H1 (cell line): ENCODE data around the gene ZBTB7B. TPM values are rescaled to one million over a fixed set of nuclear protein-coding genes. Genes with fewer than 3 reads are reported as not detected.

Experiments
- CTCF ChIA-PET: fragments of 300-600 bp; sonication (Branson Sonifier 250); formaldehyde crosslinking; loops from one replicate; lab custom pipeline; 2021; ENCODE audit not compliant: partially characterized antibody; lab: Charles Lee
- POLR2A ChIA-PET: fragments of 300-600 bp; sonication (Branson Sonifier 250); formaldehyde crosslinking; loops from one replicate; lab custom pipeline; 2021; ENCODE audit warnings: inconsistent platforms; ENCODE audit not compliant: partially characterized antibody; lab: Charles Lee
- DNase-seq, 2 experiments: peaks; one replicate each; pipeline versions ENCODE4 v3.0.0 to v3.0.0-alpha.2; 2010 to 2022; ENCODE audit warnings: low spot score in 2 of 2, low read depth in 1 of 2, mixed read lengths in 1 of 2
- FAIRE-seq: peaks from 2 replicates; lab custom pipeline; 2011; peaks lifted over from hg19 to GRCh38; lab: Jason Lieb, UNC
- H2AFZ ChIP-seq: 2 replicates; pipeline ENCODE4 v1.8.1; 2012; ENCODE audit warnings: low read length, inconsistent platforms
- H2AK5ac ChIP-seq: 2 replicates; pipeline ENCODE4 v1.6.1; 2013; ENCODE audit warnings: low read depth, low read length
- H2BK120ac ChIP-seq: replicated peaks from 2 replicates; pipeline ENCODE3; 2013; ENCODE audit warnings: low read depth, low read length, inconsistent platforms
- H2BK12ac ChIP-seq: 2 replicates; pipeline ENCODE4 v1.6.1; 2013; ENCODE audit warnings: low read depth, low read length
- H2BK15ac ChIP-seq: 2 replicates; pipeline ENCODE4 v1.6.1; 2013; ENCODE audit warnings: low read length
- H2BK20ac ChIP-seq: 2 replicates; pipeline ENCODE4 v1.6.1; 2013; ENCODE audit warnings: low read length
- H2BK5ac ChIP-seq: 2 replicates; pipeline ENCODE4 v1.6.1; 2013; ENCODE audit warnings: low read depth, low read length
- H3K14ac ChIP-seq: 2 replicates; pipeline ENCODE4 v1.6.1; 2013; ENCODE audit warnings: inconsistent platforms; ENCODE audit not compliant: insufficient read length
- H3K18ac ChIP-seq: 2 replicates; pipeline ENCODE4 v1.6.1; 2013; ENCODE audit warnings: low read length; ENCODE audit errors: extremely low read depth
- H3K23ac ChIP-seq: 2 replicates; pipeline ENCODE4 v1.6.1; 2013; ENCODE audit warnings: inconsistent platforms; ENCODE audit not compliant: insufficient read length
- H3K23me2 ChIP-seq: 2 replicates; pipeline ENCODE4 v1.6.1; 2013; ENCODE audit warnings: low read depth, low read length
- H3K27ac ChIP-seq: 2 replicates; pipeline ENCODE4 v1.6.1; 2011; ENCODE audit warnings: low read depth, low read length, inconsistent platforms
- H3K27me3 ChIP-seq, 4 experiments: replicated peaks in 1 of 4; 1 replicate in 1 of 4; 2 replicates in 3 of 4; pipeline versions ENCODE4 v1.6.1 to v1.8.1; 2011 to 2013; ENCODE audit warnings: low read length in 3 of 4, mild to moderate bottlenecking in 3 of 4, inconsistent platforms in 2 of 4, mixed read lengths in 2 of 4, moderate library complexity in 1 of 4; ENCODE audit not compliant: control insufficient read depth in 3 of 4, insufficient read depth in 3 of 4; ENCODE audit errors: extremely low read depth in 1 of 4
- H3K36me3 ChIP-seq, 4 experiments: 2 replicates each; pipeline versions ENCODE4 v1.6.1 to v1.8.1; 2011 to 2013; ENCODE audit warnings: mild to moderate bottlenecking in 4 of 4, low read length in 3 of 4, moderate library complexity in 2 of 4, control low read depth in 1 of 4, inconsistent platforms in 1 of 4; ENCODE audit not compliant: insufficient read depth in 4 of 4, control insufficient read depth in 2 of 4
- H3K4ac ChIP-seq: replicated peaks from 2 replicates; pipeline ENCODE3; 2013; ENCODE audit warnings: low read length, low read depth, mixed read lengths, inconsistent platforms; ENCODE audit not compliant: insufficient read length
- H3K4me1 ChIP-seq, 4 experiments: replicated peaks in 1 of 4; 1 replicate in 1 of 4; 2 replicates in 3 of 4; pipeline versions ENCODE4 v1.6.1 to v1.8.1; 2011 to 2013; ENCODE audit warnings: low read length in 3 of 4, inconsistent platforms in 2 of 4, mixed read lengths in 1 of 4; ENCODE audit not compliant: insufficient read depth in 4 of 4, control insufficient read depth in 3 of 4
- H3K4me2 ChIP-seq, 2 experiments: 2 replicates each; pipeline versions ENCODE4 v1.6.1 to v1.8.1; 2011 to 2013; ENCODE audit warnings: low read depth in 2 of 2, low read length in 2 of 2, control low read depth in 1 of 2, inconsistent platforms in 1 of 2, mild to moderate bottlenecking in 1 of 2; ENCODE audit not compliant: insufficient read depth in 1 of 2
- H3K4me3 ChIP-seq, 4 experiments: fragments of 200-600, 300-600 bp in 1 of 4; sonication (generic), shearing (Covaris generic), sonication (Bioruptor Twin) in 1 of 4; 2 replicates each; pipeline versions ENCODE4 v1.5.1 to v1.8.1; 2011 to 2016; ENCODE audit warnings: low read length in 4 of 4, low read depth in 3 of 4, control low read depth in 2 of 4, inconsistent platforms in 2 of 4, mild to moderate bottlenecking in 2 of 4, mixed read lengths in 1 of 4, moderate library complexity in 1 of 4; ENCODE audit not compliant: insufficient read depth in 2 of 4; ENCODE audit errors: extremely low read depth in 1 of 4
- H3K56ac ChIP-seq: replicated peaks from 2 replicates; pipeline ENCODE3; 2013; ENCODE audit warnings: low read depth, mild to moderate bottlenecking, mixed read lengths, low read length, inconsistent platforms; ENCODE audit not compliant: insufficient read length
- H3K79me1 ChIP-seq: 2 replicates; pipeline ENCODE4 v1.6.1; 2013; ENCODE audit warnings: low read depth, low read length, control low read depth
- H3K79me2 ChIP-seq, 2 experiments: 2 replicates each; pipeline versions ENCODE4 v1.6.1 to v1.8.1; 2012 to 2013; ENCODE audit warnings: low read length in 2 of 2, mild to moderate bottlenecking in 2 of 2, inconsistent platforms in 1 of 2; ENCODE audit not compliant: insufficient read depth in 2 of 2, control insufficient read depth in 1 of 2
- H3K9ac ChIP-seq, 4 experiments: replicated peaks in 1 of 4; 1 replicate in 1 of 4; 2 replicates in 3 of 4; pipeline versions ENCODE4 v1.6.1 to v1.8.1; 2011 to 2013; ENCODE audit warnings: low read depth in 3 of 4, low read length in 3 of 4, control low read depth in 2 of 4, mild to moderate bottlenecking in 2 of 4, moderate library complexity in 2 of 4, inconsistent platforms in 1 of 4; ENCODE audit errors: extremely low read depth in 1 of 4
- H3K9me3 ChIP-seq, 2 experiments: 2 replicates each; pipeline versions ENCODE4 v1.6.1 to v1.8.1; 2012 to 2013; ENCODE audit warnings: mild to moderate bottlenecking in 2 of 2, moderate library complexity in 2 of 2, control low read depth in 1 of 2, inconsistent platforms in 1 of 2, low read depth in 1 of 2, low read length in 1 of 2, mixed read lengths in 1 of 2; ENCODE audit not compliant: insufficient read depth in 2 of 2
- H4K20me1 ChIP-seq, 2 experiments: replicated peaks in 1 of 2; 2 replicates each; pipeline versions ENCODE3 to v1.8.1; 2011 to 2013; ENCODE audit warnings: inconsistent platforms in 2 of 2, low read length in 2 of 2, mild to moderate bottlenecking in 1 of 2; ENCODE audit not compliant: insufficient read depth in 2 of 2, control insufficient read depth in 1 of 2
- H4K5ac ChIP-seq: 2 replicates; pipeline ENCODE4 v1.6.1; 2013; ENCODE audit warnings: low read length, low read depth, mixed read lengths, inconsistent platforms; ENCODE audit not compliant: insufficient read length
- H4K8ac ChIP-seq: 2 replicates; pipeline ENCODE4 v1.8.0; 2013; ENCODE audit warnings: mild to moderate bottlenecking, moderate library complexity, low read length, inconsistent platforms; ENCODE audit not compliant: insufficient read depth; ENCODE audit errors: extremely low read depth
- H4K91ac ChIP-seq: replicated peaks from 2 replicates; pipeline ENCODE3; 2013; ENCODE audit warnings: low read length, mixed read lengths, inconsistent platforms; ENCODE audit not compliant: insufficient read length
- ASH2L ChIP-seq: fragments of 200-600, 300-600 bp; sonication (generic); IDR thresholded peaks from one replicate; pipeline ENCODE4 v1.7.1; 2017; ENCODE audit warnings: low read length
- CREB1 ChIP-seq: IDR thresholded peaks from 2 replicates; pipeline ENCODE4 v1.6.1; 2012; ENCODE audit warnings: inconsistent platforms
- E2F6 ChIP-seq: IDR thresholded peaks from 2 replicates; pipeline ENCODE4 v1.6.1; 2012; ENCODE audit warnings: inconsistent platforms
- EP300 ChIP-seq, 2 experiments: IDR thresholded peaks; 1 replicate in 1 of 2; 2 replicates in 1 of 2; pipeline ENCODE4 v1.6.1; 2011 to 2012; ENCODE audit warnings: low read depth in 2 of 2, low read length in 2 of 2, mild to moderate bottlenecking in 2 of 2, borderline replicate concordance in 1 of 2, inconsistent platforms in 1 of 2, moderate library complexity in 1 of 2
- GTF2F1 ChIP-seq: IDR thresholded peaks from 2 replicates; pipeline ENCODE4 v1.6.1; 2012; ENCODE audit warnings: low read depth, low read length, improper control_type of control experiment, borderline replicate concordance
- MAX ChIP-seq: IDR thresholded peaks from 2 replicates; pipeline ENCODE4 v1.6.1; 2012; ENCODE audit warnings: inconsistent platforms
- RNF2 ChIP-seq: fragments of 200-900, 300-1000 bp; sonication (generic); IDR thresholded peaks from 2 replicates; pipeline ENCODE4 v1.7.1; 2016; ENCODE audit warnings: borderline replicate concordance, low read depth, mild to moderate bottlenecking, antibody characterized with exemption, low read length; ENCODE audit not compliant: poor library complexity, severe bottlenecking; ENCODE audit errors: missing control alignments
- SIN3A ChIP-seq, 2 experiments: IDR thresholded peaks in 1 of 2; conservative IDR thresholded peaks in 1 of 2; 2 replicates each; pipeline ENCODE4 v1.6.1; 2011 to 2012; ENCODE audit warnings: low read length in 2 of 2, improper control_type of control experiment in 1 of 2, low read depth in 1 of 2, mild to moderate bottlenecking in 1 of 2
- SIRT6 ChIP-seq: IDR thresholded peaks from one replicate; pipeline ENCODE4 v1.7.1; 2012; ENCODE audit warnings: low read length, inconsistent platforms
- USF2 ChIP-seq: IDR thresholded peaks from 2 replicates; pipeline ENCODE4 v1.6.1; 2011; ENCODE audit warnings: low read length, improper control_type of control experiment
- WGBS, 2 experiments: shearing (Covaris generic) in 1 of 2; methylation state at CpG; one replicate each; pipeline versions ENCODE4 v1.1.6 to v1.1.7; 2013 to 2015; ENCODE audit warnings: low lambda C conversion rate in 2 of 2, mixed read lengths in 2 of 2, inconsistent platforms in 1 of 2, low coverage in 1 of 2, missing lambda C conversion rate in 1 of 2; ENCODE audit not compliant: insufficient replicate concordance in 2 of 2, insufficient coverage in 1 of 2, insufficient read length in 1 of 2; ENCODE audit errors: extremely low coverage in 1 of 2, missing lambda C conversion rate in 1 of 2; 5-methylcytosine and 5-hydroxymethylcytosine counted together
- polyA plus RNA-seq, 7 experiments: library from polyadenylated mRNA; depleted of rRNA in 3 of 7; stranded (reverse) in 5 of 7; unstranded in 2 of 7; fragments of >200 nt in 5 of 7; fragments of 200-250 nt in 2 of 7; gene quantifications; 1 replicate in 5 of 7; 2 replicates in 1 of 7; 4 replicates in 1 of 7; pipeline versions ENCODE4 v1.2.1 to v1.2.3, GENCODE V29; 2011 to 2013; ENCODE audit warnings: missing spikeins in 2 of 7, mixed read lengths in 2 of 7
- total RNA-seq: library from RNA; stranded (reverse); fragmentation: NEBNext Ultra II Directional; extraction: Animal tissue kit (Norgen Biotek cat#: 25700); gene quantifications from 2 replicates; pipeline ENCODE4 v1.2.1, GENCODE V29; 2021

The ZBTB7B gene
- total and polyA plus RNA-seq, 2 of the 8 experiments (the other 6 are each of a cell fraction or from before 2014, with no cell fraction given): 24.5 to 36.9 TPM

- H3K18ac ChIP-seq: no peak overlapping the region
- no peak overlapping the region for H3K27ac ChIP-seq
- no peak overlapping the region for H3K4ac ChIP-seq
- POLR2A ChIA-PET: interaction anchor here (0.6 to 2.0 kb wide), 5 partner anchors 11 to 692 kb away, joined by 3 to 5 read pairs (median 3); no protein-coding TSS in a partner anchor
- H3K4me2 ChIP-seq: no peak overlapping the region
- H2AFZ ChIP-seq: no peak overlapping the region
- no peaks in the 10 kb centered on the region for H3K36me3 ChIP-seq
- H3K9ac ChIP-seq: no peak overlapping the region; a peak in 2 of 7 replicates
- no peak overlapping the region for H3K56ac ChIP-seq
- H4K91ac ChIP-seq: no peak overlapping the region
- no peaks in the 10 kb centered on the region for H4K20me1 ChIP-seq
- H3K23me2 ChIP-seq: no peaks in the 10 kb centered on the region
- H2BK120ac ChIP-seq: no peak overlapping the region
- CTCF ChIA-PET: interaction anchor here (0.6 to 9.5 kb wide), 7 partner anchors 10 to 1671 kb away, joined by 3 to 76 read pairs (median 16); no protein-coding TSS in a partner anchor
- no peaks in the 10 kb centered on the region for H3K9me3 ChIP-seq
- H3K27me3 ChIP-seq: peaks cover 0 to 3% (median 1%) of the 10 kb centered on the region in 4 experiments; a peak in 1 of 7 replicates
- no peaks in the 10 kb centered on the region for H3K79me1 ChIP-seq
- no peak overlapping the region for H2AK5ac ChIP-seq
- H2BK15ac ChIP-seq: no peak overlapping the region
- H3K14ac ChIP-seq: no peak overlapping the region
- FAIRE-seq (no peak), DNase-seq (no peak)
- H3K79me2 ChIP-seq: no peaks in the 10 kb centered on the region
- WGBS, 2 experiments: 89% methylated on average over 14 of the region's 15 CpGs; no CpG with 5 or more reads in 1 of the 2 experiments
- no peak overlapping the region for H2BK12ac ChIP-seq
- H4K5ac ChIP-seq: no peak overlapping the region
- H4K8ac ChIP-seq: no peak overlapping the region
- H3K23ac ChIP-seq: no peak overlapping the region
- no peak overlapping the region for H2BK5ac ChIP-seq
- peaks cover 0 to 5% (median 0%) of the 10 kb centered on the region in 4 experiments; a peak in 2 of 7 replicates for H3K4me1 ChIP-seq
- no peak overlapping the region for H3K4me3 ChIP-seq
- no peak overlapping the region for H2BK20ac ChIP-seq
- no peak for TF ChIP-seq SIN3A (conservative IDR thresholded peaks at IDR 0.05 in 1 of 2, IDR thresholded peaks at IDR 0.05 in 1 of 2; ENCODE audit: low read depth in 1 of 2, low read length in 2 of 2)
- TF ChIP-seq E2F6: no peak
- no peak for TF ChIP-seq RNF2
- no peak for TF ChIP-seq USF2
- TF ChIP-seq CREB1: no peak
- TF ChIP-seq GTF2F1: no peak
- no peak for TF ChIP-seq SIRT6
- no peak for TF ChIP-seq ASH2L
- TF ChIP-seq EP300 (IDR thresholded peaks at IDR 0.05; ENCODE audit: borderline replicate concordance in 1 of 2, low read depth in 2 of 2, low read length in 2 of 2): no peak
- TF ChIP-seq MAX: no peak
Measured at GRCh38 chr1:155030243-155030795, 27.7 kb downstream of the ZBTB7B start.
